KOPT-K1 (cell line): ENCODE data around the gene CHRNB1.

ENCODE experiments used
- H3K27ac ChIP-seq: fragments of 200-600 bp; sonication (generic); 2 replicates; pipeline ENCODE4 v1.5.1; 2016; ENCODE audit warnings: antibody characterized with exemption, mild to moderate bottlenecking, low read depth, low read length; ENCODE audit not compliant: poor library complexity, severe bottlenecking
- H3K36me3 ChIP-seq: fragments of 200-600 bp; sonication (generic); 2 replicates; pipeline ENCODE4 v1.5.1; 2017; ENCODE audit warnings: antibody characterized with exemption, mild to moderate bottlenecking, low read length, moderate library complexity; ENCODE audit not compliant: insufficient read depth
- H3K9me3 ChIP-seq: fragments of 200-600 bp; sonication (generic); 2 replicates; pipeline ENCODE4 v1.5.1; 2017; ENCODE audit warnings: antibody characterized with exemption, low read length, mild to moderate bottlenecking; ENCODE audit not compliant: insufficient read depth, poor library complexity, severe bottlenecking

The CHRNB1 gene

GRCh38 chr17:7409716-7410115 lies 35.1 kb upstream of the CHRNB1 start:
- Histone ChIP-seq H3K36me3 (no peaks in the 10 kb centered on the region), H3K27ac (no peak overlapping the region), H3K9me3 (no peaks in the 10 kb centered on the region)

GRCh38 chr17:7410634-7411426 lies 34.0 kb upstream of the CHRNB1 start:
- Histone ChIP-seq H3K27ac (no peak overlapping the region), H3K36me3 (no peaks in the 10 kb centered on the region), H3K9me3 (no peaks in the 10 kb centered on the region)

- H3K36me3 ChIP-seq, result no peaks in the 10 kb centered on the region
- H3K27ac ChIP-seq, result no peak overlapping the region
- H3K9me3 ChIP-seq, result no peaks in the 10 kb centered on the region
These were observed 33.5 kb upstream of the CHRNB1 start for GRCh38 chr17:7411427-7411750.

GRCh38 chr17:7413346-7413985 lies 31.4 kb upstream of the CHRNB1 start:
- Histone ChIP-seq H3K27ac (no peak overlapping the region), H3K36me3 (no peaks in the 10 kb centered on the region)

GRCh38 chr17:7414837-7415236 lies 30.0 kb upstream of the CHRNB1 start:
- H3K9me3 ChIP-seq, result no peaks in the 10 kb centered on the region
- no peak overlapping the region for H3K27ac ChIP-seq
- H3K36me3 ChIP-seq, result no peaks in the 10 kb centered on the region

More at GRCh38 chr17:7413346-7413985, 31.4 kb upstream of the CHRNB1 start:
- H3K9me3 ChIP-seq, result no peaks in the 10 kb centered on the region

- no peaks in the 10 kb centered on the region for H3K9me3 ChIP-seq
- no peaks in the 10 kb centered on the region for H3K36me3 ChIP-seq
- no peak overlapping the region for H3K27ac ChIP-seq
These were observed 29.1 kb upstream of the CHRNB1 start for GRCh38 chr17:7415784-7416183.

GRCh38 chr17:7416323-7416722 lies 28.5 kb upstream of the CHRNB1 start:
- Histone ChIP-seq H3K27ac (no peak overlapping the region), H3K9me3 (no peaks in the 10 kb centered on the region), H3K36me3 (no peaks in the 10 kb centered on the region)

- H3K36me3 ChIP-seq, result no peaks in the 10 kb centered on the region
- H3K9me3 ChIP-seq, result no peaks in the 10 kb centered on the region
These were observed 27.7 kb upstream of the CHRNB1 start for GRCh38 chr17:7417056-7417655.

GRCh38 chr17:7418472-7419152 lies 26.2 kb upstream of the CHRNB1 start:
- Histone ChIP-seq H3K27ac (no peak overlapping the region), H3K36me3 (no peaks in the 10 kb centered on the region), H3K9me3 (no peaks in the 10 kb centered on the region)

More at GRCh38 chr17:7417056-7417655, 27.7 kb upstream of the CHRNB1 start:
- no peak overlapping the region for H3K27ac ChIP-seq

- Histone ChIP-seq H3K36me3 (no peaks in the 10 kb centered on the region), H3K27ac (no peak within 1 kb of the TSS)
These were observed 24.8 kb upstream of the CHRNB1 start, which contains the start of gene SPEM1 for GRCh38 chr17:7419819-7420610. Gene SPEM1 (plus strand): TSS chr17:7420324. CDS start chr17:7420385, 61 bp downstream.

GRCh38 chr17:7421186-7421585 lies 23.7 kb upstream of the CHRNB1 start:
- no peaks in the 10 kb centered on the region for H3K36me3 ChIP-seq
- no peaks in the 10 kb centered on the region for H3K9me3 ChIP-seq
- no peak overlapping the region for H3K27ac ChIP-seq

More at GRCh38 chr17:7419819-7420610, 24.8 kb upstream of the CHRNB1 start, which contains the start of gene SPEM1:
- H3K9me3 ChIP-seq, result no peaks in the 10 kb centered on the region

GRCh38 chr17:7423679-7424078 lies 21.2 kb upstream of the CHRNB1 start:
- no peak overlapping the region for H3K27ac ChIP-seq
- H3K36me3 ChIP-seq, result no peaks in the 10 kb centered on the region
- H3K9me3 ChIP-seq, result no peaks in the 10 kb centered on the region

GRCh38 chr17:7425316-7425715 lies 19.5 kb upstream of the CHRNB1 start, which contains the start of gene SPEM2:
Gene SPEM2 (plus strand): TSS chr17:7425616. CDS start chr17:7425689, 73 bp downstream.
- Histone ChIP-seq H3K9me3 (no peaks in the 10 kb centered on the region), H3K36me3 (no peaks in the 10 kb centered on the region), H3K27ac (no peak within 1 kb of the TSS)

GRCh38 chr17:7425756-7426155 lies 19.1 kb upstream of the CHRNB1 start:
- no peaks in the 10 kb centered on the region for H3K9me3 ChIP-seq
- H3K36me3 ChIP-seq, result no peaks in the 10 kb centered on the region
- no peak overlapping the region for H3K27ac ChIP-seq
